SJCRH30 (cell line): ENCODE data around the gene ALKAL2. TPM values are rescaled to one million over a fixed set of nuclear protein-coding genes. Genes with fewer than 3 reads are reported as not detected.
A peak's percentile ranks its signal among the peaks of the same experiment; 100 is the strongest.
"Not testable (repeated sequence)": the region's sequence is repeated elsewhere in the genome, so short reads cannot be mapped to it uniquely, and the experiment has no call there.

ENCODE experiments used
- DNase-seq, 2 experiments: peaks; one replicate each; pipeline ENCODE4 v3.0.0-alpha.2; 2015 to 2020
- H3K27ac ChIP-seq: fragments of 250-450 bp; sonication (Bioruptor Pico); 2 replicates; pipeline ENCODE4 v1.5.1; 2020; ENCODE audit warnings: mild to moderate bottlenecking, moderate library complexity
- H3K27me3 ChIP-seq: fragments of 250-450 bp; sonication (Bioruptor Pico); 2 replicates; pipeline ENCODE4 v1.5.1; 2020; ENCODE audit warnings: mild to moderate bottlenecking, moderate library complexity
- H3K36me3 ChIP-seq: fragments of 250-450 bp; sonication (Bioruptor Pico); 2 replicates; pipeline ENCODE4 v1.5.1; 2020; ENCODE audit warnings: mild to moderate bottlenecking, moderate library complexity
- H3K4me1 ChIP-seq: fragments of 250-450 bp; sonication (Bioruptor Pico); 2 replicates; pipeline ENCODE4 v1.5.1; 2020; ENCODE audit warnings: mild to moderate bottlenecking, moderate library complexity
- H3K4me3 ChIP-seq: fragments of 250-450 bp; sonication (Bioruptor Pico); 2 replicates; pipeline ENCODE4 v1.5.1; 2020; ENCODE audit warnings: mild to moderate bottlenecking, moderate library complexity
- H3K9me3 ChIP-seq: fragments of 250-450 bp; sonication (Bioruptor Pico); replicated peaks from 2 replicates; pipeline ENCODE4 v1.5.1; 2020; ENCODE audit warnings: mild to moderate bottlenecking, moderate library complexity
- total RNA-seq: library from RNA; depleted of rRNA; stranded (reverse); fragments of >200 nt; shearing (Covaris generic); gene quantifications from 2 replicates; pipeline ENCODE4 v1.2.3, GENCODE V29; 2014; rRNA removed

Gene ALKAL2, protein sequence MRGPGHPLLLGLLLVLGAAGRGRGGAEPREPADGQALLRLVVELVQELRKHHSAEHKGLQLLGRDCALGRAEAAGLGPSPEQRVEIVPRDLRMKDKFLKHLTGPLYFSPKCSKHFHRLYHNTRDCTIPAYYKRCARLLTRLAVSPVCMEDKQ
- total RNA-seq: 0.43 and 0.65 TPM in 2 replicates

GRCh38 chr2:287911-288757 is at the start of gene ALKAL2:
ALKAL2 (minus strand) TSS chr2:288091; CDS start chr2:287835, 256 bp downstream.
- H3K27ac ChIP-seq: no peak within 1 kb of the TSS
- no peaks in the 10 kb centered on the region for H3K9me3 ChIP-seq
- H3K4me3 ChIP-seq: peak within 1 kb of the TSS; percentile 49
- DNase-seq: no peak
- H3K27me3 ChIP-seq: no peaks in the 10 kb centered on the region
- no peaks in the 10 kb centered on the region for H3K4me1 ChIP-seq
- 0 out of 2 replicates have a peak, but pooled peaks cover 1% of the 10 kb centered on the region for H3K36me3 ChIP-seq

DNA sequence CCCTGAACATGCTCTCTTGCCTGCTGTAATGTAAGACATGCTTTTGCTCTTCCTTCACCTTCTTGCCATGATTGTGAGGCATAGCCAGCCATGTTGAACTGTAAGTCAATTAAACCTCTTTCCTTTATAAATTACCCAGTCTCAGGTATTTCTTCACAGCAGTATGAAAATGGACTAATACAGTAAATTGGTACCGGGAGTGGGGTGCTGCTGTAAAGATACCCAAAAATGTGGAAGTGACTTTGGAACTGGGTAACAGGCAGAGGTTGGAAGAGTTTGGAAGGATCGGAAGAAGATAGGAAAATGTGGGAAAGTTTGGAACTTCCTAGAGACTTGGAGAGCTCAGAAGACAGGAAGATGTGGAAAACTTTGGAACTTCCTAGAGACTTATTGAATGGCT is 49.1 kb upstream of the ALKAL2 start:
- not testable (repeated sequence) for H3K27ac ChIP-seq, H3K36me3 ChIP-seq, H3K4me3 ChIP-seq, H3K27me3 ChIP-seq, DNase-seq, H3K9me3 ChIP-seq, H3K4me1 ChIP-seq

DNA sequence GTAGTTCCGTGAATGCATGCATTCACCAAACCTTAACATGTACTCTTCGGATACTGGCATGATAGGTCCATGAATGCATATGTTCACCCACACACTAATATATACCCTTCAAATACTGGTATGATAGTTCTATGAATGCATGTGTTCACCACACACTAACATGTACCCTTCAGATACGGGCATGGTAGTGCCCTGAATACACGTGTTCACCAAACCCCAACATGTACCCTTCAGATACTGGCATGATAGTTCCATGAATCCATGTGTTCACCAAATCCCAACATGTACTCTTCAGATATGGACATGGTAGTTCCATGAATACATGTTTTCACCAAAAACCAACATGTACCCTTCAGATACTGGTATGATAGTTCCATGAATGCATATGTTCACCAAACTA is 48.5 kb upstream of the ALKAL2 start:
- Histone ChIP-seq H3K9me3 (0 out of 2 replicates have a peak, but pooled peaks cover 4% of the 10 kb centered on the region), H3K27me3 (no peaks in the 10 kb centered on the region), H3K27ac (no peak overlapping the region), H3K4me1 (no peaks in the 10 kb centered on the region), H3K4me3 (no peak overlapping the region), H3K36me3 (no peaks in the 10 kb centered on the region)
- DNase-seq: no peak

DNA sequence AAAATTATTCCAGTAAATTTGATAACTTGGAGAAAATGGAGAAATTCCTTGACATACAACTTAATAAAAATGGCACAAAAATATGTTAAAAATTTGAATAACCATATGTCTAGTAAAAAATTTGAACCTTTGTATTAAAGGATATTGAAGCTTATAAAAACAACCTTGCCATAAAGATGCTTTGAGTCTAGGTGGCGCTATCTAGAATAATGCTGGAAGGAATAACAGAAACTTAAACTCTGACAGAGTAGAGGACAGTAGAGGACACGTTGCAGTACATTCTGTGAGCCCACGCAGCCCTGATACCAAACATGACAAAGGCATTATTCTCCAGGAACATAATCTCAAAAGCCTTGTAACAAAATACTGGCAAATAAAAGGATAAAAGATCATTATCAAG is 44.7 kb upstream of the ALKAL2 start:
- H3K27ac ChIP-seq: no peak overlapping the region
- no peaks in the 10 kb centered on the region for H3K27me3 ChIP-seq
- no peak overlapping the region for H3K4me3 ChIP-seq
- H3K36me3 ChIP-seq: no peaks in the 10 kb centered on the region
- DNase-seq: no peak
- H3K9me3 ChIP-seq: 0 out of 2 replicates have a peak, but pooled peaks cover 4% of the 10 kb centered on the region
- H3K4me1 ChIP-seq: no peaks in the 10 kb centered on the region

DNA sequence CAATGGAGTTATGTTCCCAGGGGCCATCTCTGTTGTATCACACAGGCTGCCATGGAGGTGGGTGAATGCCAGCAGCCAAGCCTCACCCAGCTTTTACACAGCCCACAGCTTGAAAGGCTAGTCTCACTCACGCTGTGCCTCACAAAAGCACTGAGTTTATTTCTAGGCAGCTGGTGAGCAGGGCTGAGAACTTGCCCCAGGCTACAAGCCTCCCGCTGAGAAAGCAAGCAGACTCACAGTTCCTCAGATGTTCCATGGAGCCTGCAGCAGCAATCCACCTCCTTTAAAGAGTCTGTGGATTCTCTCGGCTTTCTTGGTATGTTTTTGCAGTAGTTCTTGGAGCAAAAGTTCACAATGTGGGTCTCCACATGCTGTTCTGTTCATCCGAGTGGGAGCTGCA is 40.9 kb upstream of the ALKAL2 start:
- Histone ChIP-seq H3K4me1 (no peaks in the 10 kb centered on the region), H3K9me3 (no peaks in the 10 kb centered on the region; the same call in 1 of the 2 replicates), H3K4me3 (no peak overlapping the region), H3K36me3 (no peaks in the 10 kb centered on the region), H3K27ac (no peak overlapping the region), H3K27me3 (no peaks in the 10 kb centered on the region)
- peak; percentile 33 to 45 for DNase-seq

- DNase-seq: no peak
- Histone ChIP-seq H3K27me3 (no peaks in the 10 kb centered on the region), H3K27ac (no peak overlapping the region), H3K9me3 (no peaks in the 10 kb centered on the region; the same call in 1 of the 2 replicates), H3K36me3 (no peaks in the 10 kb centered on the region), H3K4me3 (no peak overlapping the region), H3K4me1 (peaks cover 3% of the 10 kb centered on the region)
Observed at GRCh38 chr2:323035-323434, 35.1 kb upstream of the ALKAL2 start.

DNA sequence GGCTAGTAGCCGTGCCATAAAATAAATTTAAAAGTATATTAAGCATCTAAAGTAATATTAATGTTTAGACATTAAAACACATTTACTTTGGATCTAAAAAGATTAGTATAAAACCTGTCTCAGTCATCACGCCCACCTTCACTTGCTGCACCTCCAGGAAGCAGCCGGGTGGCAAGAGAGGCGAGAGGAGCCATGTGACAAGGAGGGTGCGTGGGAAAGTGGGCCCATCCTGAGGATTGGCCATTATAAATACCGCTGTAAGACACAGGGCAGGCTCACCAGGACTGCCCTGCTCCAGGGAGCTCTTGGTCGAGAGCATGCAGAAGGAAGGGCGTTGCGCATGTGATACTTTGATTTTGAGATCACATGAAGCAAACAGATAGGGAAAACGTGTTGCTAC is 34.4 kb upstream of the ALKAL2 start:
- Histone ChIP-seq H3K4me3 (no peak overlapping the region), H3K27ac (no peak overlapping the region), H3K9me3 (no peaks in the 10 kb centered on the region; the same call in 1 of the 2 replicates), H3K36me3 (no peaks in the 10 kb centered on the region), H3K27me3 (no peaks in the 10 kb centered on the region), H3K4me1 (peaks cover 10% of the 10 kb centered on the region)
- DNase-seq: no peak

DNA sequence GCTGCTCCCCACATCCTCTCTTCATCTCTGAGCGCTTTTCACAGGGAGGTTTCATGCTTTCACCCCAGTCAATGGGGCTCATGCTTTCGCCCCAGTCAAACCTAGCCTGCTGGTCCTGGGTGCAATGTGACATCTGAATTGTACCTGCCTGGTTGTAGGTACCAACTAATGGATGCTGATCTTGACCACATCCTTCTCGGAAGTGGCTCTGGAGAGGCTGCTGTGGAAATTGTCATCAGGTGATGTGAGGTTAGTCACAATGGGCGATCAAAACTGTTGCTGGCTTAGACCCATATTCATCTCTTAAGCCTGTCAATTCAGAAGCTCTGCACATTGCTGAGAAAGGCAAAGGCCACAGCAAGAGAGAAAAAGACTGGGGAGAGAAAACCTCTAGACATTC is 32.7 kb upstream of the ALKAL2 start:
- no peak for DNase-seq
- Histone ChIP-seq H3K27ac (no peak overlapping the region), H3K9me3 (no peaks in the 10 kb centered on the region), H3K4me3 (no peak overlapping the region), H3K36me3 (no peaks in the 10 kb centered on the region), H3K4me1 (peaks cover 16% of the 10 kb centered on the region), H3K27me3 (no peaks in the 10 kb centered on the region)

- no peaks in the 10 kb centered on the region for H3K27me3 ChIP-seq
- peaks cover 16% of the 10 kb centered on the region for H3K4me1 ChIP-seq
- no peak for DNase-seq
- H3K27ac ChIP-seq: no peak overlapping the region
- no peaks in the 10 kb centered on the region for H3K36me3 ChIP-seq
- H3K4me3 ChIP-seq: no peak overlapping the region
- H3K9me3 ChIP-seq: no peaks in the 10 kb centered on the region
Observed at GRCh38 chr2:319059-319600, 31.2 kb upstream of the ALKAL2 start.

- DNase-seq: peak in 1 of 2 experiments; percentile 18
- Histone ChIP-seq H3K36me3 (no peaks in the 10 kb centered on the region), H3K4me3 (no peak overlapping the region), H3K4me1 (peaks cover 16% of the 10 kb centered on the region), H3K27me3 (no peaks in the 10 kb centered on the region), H3K9me3 (no peaks in the 10 kb centered on the region), H3K27ac (peak overlapping the region; percentile 59)
Observed at GRCh38 chr2:317501-318424, 29.9 kb upstream of the ALKAL2 start.

- no peak for DNase-seq
- no peaks in the 10 kb centered on the region for H3K9me3 ChIP-seq
- H3K4me3 ChIP-seq: no peak overlapping the region
- H3K27me3 ChIP-seq: no peaks in the 10 kb centered on the region
- H3K27ac ChIP-seq: no peak overlapping the region
- H3K36me3 ChIP-seq: no peaks in the 10 kb centered on the region
- H3K4me1 ChIP-seq: peaks cover 16% of the 10 kb centered on the region
Observed at GRCh38 chr2:316381-316780, 28.5 kb upstream of the ALKAL2 start.

DNA sequence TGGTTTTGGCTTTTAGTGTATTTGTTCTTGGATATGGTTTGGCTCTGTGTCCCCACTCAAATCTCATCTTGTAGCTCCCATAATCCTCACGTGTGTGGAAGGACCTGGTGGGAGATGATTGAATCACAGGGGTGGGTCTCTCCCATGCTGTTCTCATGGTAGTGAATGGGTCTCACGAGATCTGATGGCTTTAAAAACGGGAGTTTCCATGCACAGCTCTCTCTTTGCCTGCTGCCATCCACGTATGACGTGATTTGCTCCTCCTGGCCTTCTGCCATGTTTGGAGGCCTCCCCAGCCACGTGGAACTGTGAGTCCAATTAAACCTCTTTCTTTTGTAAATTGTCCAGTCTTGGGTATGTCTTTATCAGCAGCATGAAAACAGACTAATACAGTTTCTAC is 28.0 kb upstream of the ALKAL2 start:
- H3K9me3 ChIP-seq, H3K27ac ChIP-seq, H3K4me3 ChIP-seq: not testable (repeated sequence)

GRCh38 chr2:314561-315336 is 26.9 kb upstream of the ALKAL2 start:
- no peaks in the 10 kb centered on the region; the same call in 1 of the 2 replicates for H3K27me3 ChIP-seq
- no peaks in the 10 kb centered on the region for H3K36me3 ChIP-seq
- no peak overlapping the region for H3K4me3 ChIP-seq
- DNase-seq: no peak
- H3K27ac ChIP-seq: no peak overlapping the region
- no peaks in the 10 kb centered on the region for H3K9me3 ChIP-seq
- H3K4me1 ChIP-seq: peaks cover 16% of the 10 kb centered on the region

More for the DNA sequence above, 28.0 kb upstream of the ALKAL2 start:
- not testable (repeated sequence) for H3K27me3 ChIP-seq, H3K36me3 ChIP-seq, DNase-seq
- peaks cover 16% of the 10 kb centered on the region for H3K4me1 ChIP-seq

GRCh38 chr2:313991-314390 is 26.1 kb upstream of the ALKAL2 start:
- DNase-seq: no peak
- H3K27ac ChIP-seq: no peak overlapping the region
- no peaks in the 10 kb centered on the region for H3K9me3 ChIP-seq
- H3K4me3 ChIP-seq: no peak overlapping the region
- H3K36me3 ChIP-seq: no peaks in the 10 kb centered on the region
- no peaks in the 10 kb centered on the region; the same call in 1 of the 2 replicates for H3K27me3 ChIP-seq
- H3K4me1 ChIP-seq: peaks cover 16% of the 10 kb centered on the region
